Muscle layer of duodenum (tissue), 2 donors: ENCODE data around the gene ACSL1.

Experiments
- H3K27ac ChIP-seq: one replicate; pipeline ENCODE4 v1.7.0; 2013; ENCODE audit warnings: mild to moderate bottlenecking, low read length
- H3K27me3 ChIP-seq: one replicate; pipeline ENCODE4 v1.7.0; 2013; ENCODE audit warnings: low read depth, mild to moderate bottlenecking, control low read depth, low read length
- H3K36me3 ChIP-seq, 2 donors: one replicate each; pipeline ENCODE4 v1.7.0; 2013; ENCODE audit warnings: low read length in 2 of 2, control low read depth in 1 of 2, mild to moderate bottlenecking in 1 of 2; ENCODE audit not compliant: insufficient read depth in 2 of 2, control insufficient read depth in 1 of 2
- H3K4me1 ChIP-seq, 2 donors: one replicate each; pipeline ENCODE4 v1.7.0; 2013; ENCODE audit warnings: low read length in 2 of 2, mild to moderate bottlenecking in 2 of 2, control low read depth in 1 of 2, moderate library complexity in 1 of 2; ENCODE audit not compliant: insufficient read depth in 2 of 2, control insufficient read depth in 1 of 2
- H3K4me3 ChIP-seq, 2 donors: one replicate each; pipeline ENCODE4 v1.7.0; 2013; ENCODE audit warnings: low read length in 2 of 2, low read depth in 1 of 2, mild to moderate bottlenecking in 1 of 2
- H3K9me3 ChIP-seq, 2 donors: one replicate each; pipeline ENCODE4 v1.7.0; 2013; ENCODE audit warnings: low read length in 2 of 2, control low read depth in 1 of 2, mild to moderate bottlenecking in 1 of 2; ENCODE audit not compliant: control insufficient read depth in 1 of 2
- donor health status: healthy.

The ACSL1 gene

GRCh38 chr4:184798504-184798903, 27.3 kb downstream of the ACSL1 start:
- H3K4me3 ChIP-seq: no peak overlapping the region

DNA sequence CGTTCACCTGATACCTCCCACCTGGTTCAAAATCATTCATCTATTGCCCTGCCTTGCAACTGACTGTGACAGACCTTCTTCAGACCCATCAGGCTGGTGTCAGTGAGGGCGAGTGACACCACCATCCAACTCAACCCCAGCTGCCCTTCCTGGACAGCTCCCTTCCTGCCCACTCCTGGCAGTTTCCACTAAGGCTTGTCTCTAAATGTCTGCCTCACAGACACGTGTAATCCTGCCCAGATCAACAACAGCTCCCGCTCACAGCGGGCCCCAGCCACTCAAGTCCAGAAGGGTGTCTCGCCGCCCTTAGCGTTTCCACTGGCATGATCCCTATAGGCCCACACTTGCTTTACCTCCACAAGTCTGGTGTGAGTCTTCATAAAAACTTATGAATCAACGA, 28.9 kb downstream of the ACSL1 start:
- no peaks in the 10 kb centered on the region for H3K9me3 ChIP-seq
- H3K27me3 ChIP-seq: no peaks in the 10 kb centered on the region
- no peak overlapping the region for H3K27ac ChIP-seq
- no peak overlapping the region for H3K4me3 ChIP-seq
- H3K36me3 ChIP-seq: peaks cover 3 to 20% of the 10 kb centered on the region in 2 donors
- peaks cover 0 to 3% of the 10 kb centered on the region in 2 donors for H3K4me1 ChIP-seq

More at GRCh38 chr4:184798504-184798903, 27.3 kb downstream of the ACSL1 start:
- Histone ChIP-seq H3K27ac (no peak overlapping the region), H3K9me3 (no peaks in the 10 kb centered on the region), H3K4me1 (peaks cover 0 to 3% of the 10 kb centered on the region in 2 donors), H3K36me3 (peaks cover 3 to 25% of the 10 kb centered on the region in 2 donors), H3K27me3 (no peaks in the 10 kb centered on the region)

DNA sequence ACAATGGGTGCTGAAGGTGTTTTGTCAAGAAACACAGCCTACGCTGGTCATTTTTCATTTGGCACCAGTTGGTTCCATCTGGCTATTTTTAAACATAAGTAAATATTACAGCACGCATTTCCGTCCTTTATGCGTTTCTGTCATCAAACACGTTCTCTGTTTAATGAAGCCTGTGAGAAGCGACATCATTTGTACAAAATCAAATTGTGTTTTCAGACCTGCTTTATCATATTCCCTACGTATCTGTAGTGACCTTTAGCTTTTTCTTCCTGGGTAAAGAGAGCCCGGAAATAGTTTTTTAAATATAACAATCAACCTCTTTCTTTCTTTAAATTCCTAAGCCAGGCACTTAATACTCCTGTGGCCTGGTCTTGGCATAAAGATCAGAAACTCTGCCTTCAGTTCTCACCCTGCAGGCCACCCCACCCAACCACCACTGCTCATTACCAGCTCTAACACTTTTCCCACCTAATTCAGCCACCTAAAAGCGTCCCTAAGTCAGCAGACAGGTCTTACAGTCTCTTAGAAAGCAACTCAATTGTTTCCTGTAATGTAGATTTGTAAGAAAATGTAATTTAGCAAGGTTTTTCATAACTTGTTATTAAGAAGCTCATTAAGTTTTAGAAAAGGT, 30.4 kb downstream of the ACSL1 start:
- no peaks in the 10 kb centered on the region for H3K27me3 ChIP-seq
- no peak overlapping the region for H3K27ac ChIP-seq
- H3K9me3 ChIP-seq: no peaks in the 10 kb centered on the region
- H3K4me3 ChIP-seq: no peak overlapping the region
- no peaks in the 10 kb centered on the region for H3K4me1 ChIP-seq
- peaks cover 3 to 20% of the 10 kb centered on the region in 2 donors for H3K36me3 ChIP-seq

DNA sequence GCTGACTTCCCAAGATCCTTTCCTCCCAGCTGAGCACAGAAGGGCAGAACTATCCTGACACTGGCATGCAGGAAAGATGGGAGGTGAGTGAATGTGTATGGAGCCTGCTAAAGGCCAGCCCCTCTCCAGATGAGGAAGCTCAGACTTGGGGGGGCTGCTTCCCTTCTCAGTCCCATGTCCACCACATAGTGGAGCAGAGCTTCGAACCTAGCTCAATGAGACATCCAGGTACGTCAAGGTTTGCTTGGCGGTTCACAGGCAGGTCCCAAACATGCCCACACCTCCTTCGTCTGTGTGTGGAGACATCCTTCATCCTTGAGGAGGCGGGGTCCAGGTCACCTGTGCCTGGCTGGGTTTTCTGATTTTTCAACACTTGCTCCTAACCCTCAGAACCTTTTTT, 31.3 kb downstream of the ACSL1 start:
- Histone ChIP-seq H3K27me3 (no peaks in the 10 kb centered on the region), H3K9me3 (no peaks in the 10 kb centered on the region), H3K36me3 (peaks cover 3 to 20% of the 10 kb centered on the region in 2 donors), H3K27ac (no peak overlapping the region), H3K4me3 (no peak overlapping the region), H3K4me1 (no peaks in the 10 kb centered on the region)

DNA sequence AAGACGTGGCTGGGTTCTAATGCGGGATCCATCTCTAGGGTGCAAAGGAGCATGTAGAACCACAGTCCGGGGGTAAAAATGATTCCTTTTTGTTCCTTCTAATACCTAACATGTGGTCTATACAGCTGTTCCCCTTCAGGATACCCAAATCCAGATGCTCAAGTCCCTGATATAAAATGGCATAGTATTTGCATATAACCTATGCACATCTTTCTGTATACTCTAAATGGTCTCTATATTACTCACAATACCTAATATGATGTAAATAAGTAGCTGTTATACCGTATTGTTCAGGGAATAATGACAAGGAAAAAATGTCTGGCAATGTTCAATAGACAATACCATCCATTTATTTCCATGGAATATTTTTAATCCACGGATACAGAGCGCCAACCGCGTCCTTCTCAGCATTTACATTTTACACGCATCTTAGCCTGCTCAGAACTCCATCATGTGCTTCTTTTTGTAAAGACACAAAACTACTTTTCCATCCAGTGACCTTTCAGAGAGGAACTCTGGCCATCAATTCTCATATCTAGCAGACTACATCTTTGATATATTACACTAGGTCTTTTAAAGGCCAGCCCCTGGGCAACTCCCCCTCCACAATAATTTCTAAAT, 31.9 kb downstream of the ACSL1 start:
- H3K27me3 ChIP-seq: no peaks in the 10 kb centered on the region
- H3K4me3 ChIP-seq: no peak overlapping the region
- H3K4me1 ChIP-seq: no peaks in the 10 kb centered on the region
- H3K36me3 ChIP-seq: peaks cover 3 to 20% of the 10 kb centered on the region in 2 donors
- no peaks in the 10 kb centered on the region for H3K9me3 ChIP-seq
- no peak overlapping the region for H3K27ac ChIP-seq

GRCh38 chr4:184792950-184793555, 32.7 kb downstream of the ACSL1 start:
- H3K4me1 ChIP-seq: no peaks in the 10 kb centered on the region

DNA sequence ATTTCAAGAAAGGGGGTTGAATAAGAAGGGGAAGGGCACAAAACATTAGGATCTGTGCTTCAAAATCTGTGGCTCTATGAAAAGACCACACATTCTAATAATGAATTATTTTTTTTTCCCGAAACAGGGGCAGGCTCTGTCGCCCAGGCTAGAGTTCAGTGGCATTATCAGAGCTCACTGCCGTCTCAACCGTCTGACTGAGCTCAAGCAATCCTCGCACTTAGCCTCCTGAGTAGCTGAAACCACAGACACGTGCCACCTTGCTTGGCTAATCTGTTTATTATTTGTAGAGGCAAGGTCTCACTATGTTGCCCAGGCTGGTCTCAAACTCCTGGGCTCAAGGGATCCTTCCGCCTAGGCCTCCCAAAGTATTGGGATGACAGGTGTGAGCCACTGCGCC, 33.4 kb downstream of the ACSL1 start:
- Histone ChIP-seq H3K27me3 (no peaks in the 10 kb centered on the region), H3K36me3 (peaks cover 1 to 17% of the 10 kb centered on the region in 2 donors), H3K27ac (no peak overlapping the region), H3K9me3 (no peaks in the 10 kb centered on the region), H3K4me3 (no peak overlapping the region), H3K4me1 (no peaks in the 10 kb centered on the region)

More at GRCh38 chr4:184792950-184793555, 32.7 kb downstream of the ACSL1 start:
- no peaks in the 10 kb centered on the region for H3K9me3 ChIP-seq
- H3K27ac ChIP-seq: no peak overlapping the region
- H3K27me3 ChIP-seq: no peaks in the 10 kb centered on the region
- no peak overlapping the region for H3K4me3 ChIP-seq
- H3K36me3 ChIP-seq: peaks cover 3 to 20% of the 10 kb centered on the region in 2 donors

GRCh38 chr4:184790826-184791225, 34.9 kb downstream of the ACSL1 start:
- Histone ChIP-seq H3K4me1 (no peaks in the 10 kb centered on the region), H3K27me3 (no peaks in the 10 kb centered on the region), H3K36me3 (peaks cover 6 to 20% of the 10 kb centered on the region in 2 donors), H3K4me3 (no peak overlapping the region), H3K9me3 (no peaks in the 10 kb centered on the region), H3K27ac (no peak overlapping the region)

GRCh38 chr4:184787766-184788503, 37.8 kb downstream of the ACSL1 start:
- H3K27ac ChIP-seq: no peak overlapping the region
- no peaks in the 10 kb centered on the region for H3K4me1 ChIP-seq
- peaks cover 14 to 34% of the 10 kb centered on the region in 2 donors for H3K36me3 ChIP-seq
- H3K4me3 ChIP-seq: no peak overlapping the region
- no peaks in the 10 kb centered on the region for H3K9me3 ChIP-seq
- no peaks in the 10 kb centered on the region for H3K27me3 ChIP-seq

GRCh38 chr4:184785813-184786212, 40.0 kb downstream of the ACSL1 start:
- Histone ChIP-seq H3K27ac (no peak overlapping the region), H3K4me1 (no peaks in the 10 kb centered on the region), H3K36me3 (peaks cover 14 to 40% of the 10 kb centered on the region in 2 donors), H3K9me3 (no peaks in the 10 kb centered on the region), H3K4me3 (no peak overlapping the region), H3K27me3 (no peaks in the 10 kb centered on the region)

GRCh38 chr4:184784628-184785257, 41.0 kb downstream of the ACSL1 start:
- Histone ChIP-seq H3K4me1 (no peaks in the 10 kb centered on the region), H3K27ac (no peak overlapping the region), H3K4me3 (no peak overlapping the region), H3K9me3 (no peaks in the 10 kb centered on the region), H3K27me3 (no peaks in the 10 kb centered on the region), H3K36me3 (peaks cover 18 to 44% of the 10 kb centered on the region in 2 donors)
